DMS53 treated with DMSO at 0.1 percent for 48 hours (cell line): ENCODE data around the gene GET4.

Experiments used
- DNase-seq: peaks from one replicate; lab custom pipeline; 2025; ENCODE audit not compliant: unreplicated experiment; lab: John Stamatoyannopoulos, UW

Gene GET4

DNA sequence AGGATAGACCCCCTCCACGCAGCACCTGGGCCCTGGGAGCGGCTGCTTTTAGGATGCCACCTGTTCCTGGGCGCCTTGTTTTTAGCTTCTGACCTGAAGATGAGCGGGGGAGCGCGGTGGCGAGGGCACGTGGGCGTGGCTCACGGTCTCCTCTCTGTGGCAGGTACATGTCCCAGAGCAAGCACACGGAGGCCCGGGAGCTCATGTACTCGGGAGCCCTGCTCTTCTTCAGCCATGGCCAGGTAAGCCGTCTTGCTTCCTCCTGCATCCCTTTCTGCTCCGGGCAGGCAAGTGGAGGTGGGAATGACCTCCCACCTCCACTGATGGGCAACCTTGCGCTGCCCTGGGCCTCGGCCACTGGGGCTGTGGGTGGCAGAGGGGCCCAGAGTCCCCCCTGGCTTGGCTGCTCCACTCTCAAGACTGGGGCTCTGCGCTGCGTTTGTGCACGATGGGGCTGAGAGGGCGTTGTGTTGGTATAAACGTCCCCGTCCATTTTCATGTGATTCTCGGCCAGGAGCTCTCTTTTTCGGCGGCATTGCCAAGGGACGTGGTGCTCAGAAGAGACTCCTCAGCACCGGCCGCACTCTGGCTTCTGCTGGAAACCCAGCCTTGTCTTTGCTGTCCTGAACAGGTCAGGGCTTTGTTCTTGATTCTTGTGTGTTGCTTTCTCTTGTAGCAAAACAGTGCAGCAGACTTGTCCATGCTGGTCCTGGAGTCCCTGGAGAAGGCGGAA, 9.7 kb downstream of the GET4 start:
- no peak for DNase-seq

GRCh38 chr7:886626-887487, 10.5 kb downstream of the GET4 start:
- no peak for DNase-seq

- DNase-seq, result no peak
Observed at GRCh38 chr7:887488-887820, 11.1 kb downstream of the GET4 start.

GRCh38 chr7:888081-889024, 12.0 kb downstream of the GET4 start:
- DNase-seq, result no peak

DNA sequence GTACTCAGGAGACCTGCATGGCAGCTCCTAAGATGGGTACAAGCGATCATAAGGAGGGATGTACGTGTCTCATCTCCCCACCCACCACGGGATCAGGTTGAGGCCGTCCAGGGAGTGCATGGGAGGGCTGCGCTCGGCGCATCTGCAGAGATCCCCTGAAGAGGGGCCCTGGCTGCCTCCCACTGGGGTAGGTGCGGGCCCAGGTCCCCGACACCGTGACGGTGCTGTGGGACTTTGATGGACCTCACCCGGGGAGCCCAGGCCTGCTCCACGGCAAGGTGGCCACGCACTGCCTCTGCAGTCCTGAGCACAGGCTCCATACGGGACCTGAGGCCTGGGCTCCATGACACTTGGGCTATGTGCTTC, 12.7 kb downstream of the GET4 start:
- no peak for DNase-seq

DNA sequence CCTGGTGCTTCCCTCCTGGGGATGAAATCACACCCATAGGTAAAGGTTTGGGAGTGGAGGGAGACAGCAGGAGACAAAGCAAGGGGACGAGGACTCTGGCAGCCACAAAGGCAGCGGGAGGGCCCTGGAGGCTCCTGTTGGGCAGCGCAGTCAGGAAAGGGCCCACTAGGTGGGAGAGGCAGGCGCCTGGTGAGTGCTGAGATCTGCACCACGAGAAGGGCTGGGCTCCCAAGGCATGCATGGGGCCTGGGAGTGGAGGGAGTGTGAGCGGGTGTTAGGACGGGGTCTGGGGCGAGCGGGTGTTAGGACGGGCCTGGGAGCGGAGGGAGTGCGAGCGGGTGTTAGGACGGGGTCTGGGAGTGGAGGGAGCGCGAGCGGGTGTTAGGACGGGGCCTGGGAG, 13.0 kb downstream of the GET4 start:
- no peak for DNase-seq

DNA sequence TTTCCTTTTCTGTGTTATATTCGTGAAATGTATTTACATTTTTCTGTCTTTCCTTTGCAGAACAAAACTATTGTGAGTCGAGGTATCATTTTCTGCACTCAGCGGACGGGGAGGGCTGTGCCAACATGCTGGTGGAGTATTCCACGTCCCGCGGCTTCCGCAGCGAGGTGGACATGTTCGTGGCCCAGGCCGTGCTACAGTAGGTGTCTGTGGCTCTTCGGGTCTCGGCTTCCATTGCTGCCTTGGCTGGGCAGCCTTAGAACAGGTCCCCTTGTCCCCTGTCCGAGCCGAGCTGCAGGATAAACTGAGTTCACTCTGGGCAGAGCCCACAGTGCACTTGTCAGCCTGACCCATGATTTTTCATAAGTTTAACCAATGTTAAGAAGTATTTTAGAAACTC, 14.5 kb downstream of the GET4 start:
- no peak for DNase-seq

GRCh38 chr7:891291-891690, 14.9 kb downstream of the GET4 start:
- no peak for DNase-seq

DNA sequence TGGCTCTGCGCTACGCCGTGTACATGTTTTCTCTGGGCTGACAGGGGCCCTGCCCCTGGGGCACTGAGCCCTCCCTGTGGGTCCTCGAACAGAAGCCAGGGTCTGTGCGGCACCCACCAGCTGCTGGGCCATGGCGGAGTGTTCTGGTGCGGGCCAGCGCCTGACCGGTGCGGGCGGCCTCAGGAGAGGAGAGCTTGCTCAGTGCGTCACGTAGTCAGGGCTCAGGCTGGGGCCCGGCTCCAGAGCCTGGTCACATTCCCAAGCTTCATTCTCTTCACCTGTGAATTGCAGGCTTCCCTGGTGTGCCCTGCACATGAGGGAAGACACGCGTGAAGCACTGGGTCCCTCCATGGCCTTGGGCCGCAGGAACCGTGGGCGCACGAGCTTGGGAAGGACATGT, 15.5 kb downstream of the GET4 start:
- no peak for DNase-seq

DNA sequence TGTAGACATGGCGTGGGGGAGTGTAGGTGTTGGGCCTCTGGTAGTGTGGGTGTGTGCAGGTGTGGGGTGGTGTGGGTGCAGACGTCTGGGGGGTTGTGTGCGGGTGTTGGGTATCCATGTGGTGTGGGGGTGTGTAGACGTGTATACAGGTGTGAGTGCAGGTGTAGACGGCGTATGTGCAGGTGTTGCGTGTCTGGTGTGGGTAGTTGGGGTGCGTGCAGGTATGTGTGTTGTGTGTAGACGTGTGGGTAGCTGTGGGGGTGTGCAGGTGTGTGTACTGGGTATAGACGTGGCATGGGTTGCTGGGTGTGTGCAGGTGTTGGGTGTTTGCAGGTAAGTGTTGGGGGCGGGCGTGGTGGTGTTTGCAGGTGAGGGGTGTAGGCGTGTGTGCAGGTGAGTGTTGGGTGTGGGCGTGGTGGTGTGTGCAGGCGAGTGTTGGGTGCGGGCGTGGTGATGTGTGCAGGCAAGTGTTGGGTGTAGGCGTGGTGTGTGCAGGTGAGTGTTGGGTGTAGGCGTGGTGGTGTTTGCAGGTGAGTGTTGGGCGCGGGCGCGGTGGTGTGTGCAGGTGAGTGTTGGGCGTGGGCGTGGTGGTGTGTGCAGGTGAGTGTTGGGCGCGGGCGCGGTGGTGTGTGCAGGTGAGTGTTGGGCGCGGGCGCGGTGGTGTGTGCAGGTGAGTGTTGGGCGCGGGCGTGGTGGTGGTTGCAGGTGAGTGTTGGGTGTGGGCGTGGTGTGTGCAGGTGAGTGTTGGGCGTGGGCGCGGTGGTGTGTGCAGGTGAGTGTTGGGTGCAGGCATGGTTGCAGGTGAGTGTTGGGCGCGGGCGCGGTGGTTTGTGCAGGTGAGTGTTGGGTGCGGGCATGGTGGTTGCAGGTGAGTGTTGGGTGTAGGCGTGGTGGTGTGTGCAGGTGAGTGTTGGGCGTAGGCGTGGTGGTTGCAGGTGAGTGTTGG, 16.6 kb downstream of the GET4 start:
- DNase-seq, result no peak

DNA sequence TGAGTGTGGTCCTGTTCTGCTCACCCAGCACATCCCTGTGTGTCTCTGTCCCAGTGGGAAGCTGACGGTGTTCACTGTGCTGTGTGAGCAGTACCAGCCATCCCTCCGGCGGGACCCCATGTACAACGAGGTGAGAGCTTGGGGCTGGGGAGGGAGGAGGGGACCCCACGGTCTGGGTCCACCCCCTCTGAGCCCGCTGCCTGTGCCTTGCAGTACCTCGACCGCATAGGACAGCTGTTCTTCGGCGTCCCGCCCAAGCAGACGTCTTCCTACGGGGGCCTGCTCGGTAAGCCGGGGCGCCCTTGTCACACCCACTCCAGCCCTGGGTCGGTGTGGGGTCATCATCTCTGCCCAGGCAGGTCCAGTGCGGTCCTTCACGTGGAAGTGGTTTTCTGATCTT, 17.3 kb downstream of the GET4 start:
- DNase-seq, result no peak

- no peak for DNase-seq
Observed at GRCh38 chr7:894164-894867, 18.0 kb downstream of the GET4 start.

GRCh38 chr7:894927-895450, 18.6 kb downstream of the GET4 start:
- no peak for DNase-seq

DNA sequence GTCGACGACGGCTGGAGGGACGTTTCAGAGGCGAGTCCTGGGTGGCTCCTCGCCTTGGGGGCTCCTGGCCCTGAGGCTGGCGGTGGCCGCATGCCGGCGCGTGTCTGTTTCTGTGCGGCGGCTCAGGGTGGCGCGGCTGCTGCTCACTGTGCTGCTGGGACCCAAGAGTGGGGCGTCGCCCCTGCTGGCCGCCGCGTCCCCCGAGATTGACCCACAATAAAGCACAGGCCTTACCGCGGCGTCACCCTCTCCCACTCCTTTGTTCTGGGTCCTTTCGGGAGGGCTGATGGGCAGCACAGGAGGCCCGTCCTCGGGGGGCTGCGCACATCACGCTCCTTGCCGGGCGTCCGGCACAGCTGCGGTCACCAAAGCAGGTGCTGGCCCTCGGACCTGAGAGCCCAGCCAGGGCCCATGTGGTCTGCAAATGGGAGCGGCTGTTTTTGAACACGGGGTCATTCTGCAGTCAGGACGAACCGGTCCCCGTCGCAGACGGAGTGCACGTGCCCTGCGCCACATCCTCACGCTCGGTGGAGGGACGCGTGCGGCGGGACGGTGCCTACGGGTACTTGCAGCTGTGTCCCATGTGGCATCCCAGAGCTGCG, 19.2 kb downstream of the GET4 start:
- no peak for DNase-seq

- no peak for DNase-seq
Observed at GRCh38 chr7:896346-897075, 20.2 kb downstream of the GET4 start.

DNA sequence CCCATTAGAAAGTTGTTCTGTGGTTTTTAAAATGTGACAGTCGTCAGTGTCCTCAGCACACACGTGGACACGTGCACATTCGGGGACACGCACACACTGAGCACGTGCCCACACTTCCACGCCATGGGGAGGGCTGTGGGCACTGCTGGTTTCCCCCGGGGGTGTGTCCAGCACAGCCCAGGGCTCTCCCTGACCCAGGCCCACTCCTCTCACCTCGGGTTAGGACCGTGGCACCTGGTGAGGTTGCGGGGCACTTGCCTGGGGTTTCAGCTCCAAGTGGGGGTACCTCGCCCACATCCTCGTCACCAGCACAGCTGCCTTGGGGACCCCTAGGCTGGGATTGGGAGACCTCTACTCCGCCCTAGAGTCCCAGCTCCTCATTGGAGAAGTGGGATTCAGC, 20.7 kb downstream of the GET4 start:
- no peak for DNase-seq

DNA sequence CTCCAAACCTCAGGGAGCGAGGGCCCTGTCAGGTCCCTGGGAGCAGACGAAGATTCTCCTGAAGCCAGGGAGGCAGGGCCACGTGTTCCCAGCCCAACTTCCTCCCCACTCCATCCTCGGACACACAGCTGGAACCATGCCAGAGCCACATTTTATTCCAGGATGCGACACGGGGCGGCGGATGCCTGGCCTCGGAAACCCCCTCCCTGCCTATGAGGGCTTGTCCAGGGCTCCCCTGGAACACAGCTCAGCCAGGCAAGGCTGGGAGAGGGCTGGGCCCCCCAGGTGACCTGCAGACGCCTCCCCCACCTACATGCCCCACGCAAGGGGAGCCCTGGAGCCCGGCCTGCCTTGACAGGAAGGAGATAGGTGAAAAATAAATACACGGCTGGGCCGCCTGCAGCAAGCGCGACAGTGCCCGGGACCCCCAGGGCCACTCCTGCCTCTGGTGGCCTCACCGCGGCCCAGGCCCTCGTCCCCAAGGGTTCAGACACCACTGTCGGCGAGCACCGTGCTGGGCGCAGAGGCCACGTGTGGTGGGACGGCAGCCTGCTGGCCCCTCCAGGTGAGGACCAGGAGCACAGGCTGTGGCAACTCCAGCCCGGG, 21.5 kb downstream of the GET4 start:
- no peak for DNase-seq

DNA sequence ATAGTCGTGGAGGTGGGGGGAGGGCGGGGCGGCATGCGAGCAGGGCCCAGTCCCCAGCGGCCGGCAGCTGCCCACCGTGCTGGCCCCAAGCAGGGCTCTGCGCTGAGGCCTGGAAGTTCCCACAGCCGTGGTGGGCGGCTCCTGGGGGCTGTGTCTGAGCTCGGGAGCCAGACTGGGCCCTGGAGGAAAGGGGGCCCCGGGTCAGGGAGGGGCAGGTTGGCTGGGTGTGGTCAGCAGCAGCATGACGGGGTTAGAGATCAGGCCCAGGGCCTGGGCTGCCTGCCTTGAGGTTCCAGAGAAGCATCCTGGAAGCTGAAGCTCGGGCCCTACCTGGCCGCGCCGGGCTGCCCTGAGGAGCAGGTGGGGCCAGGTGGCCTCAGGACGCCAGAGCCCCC, 22.1 kb downstream of the GET4 start:
- no peak for DNase-seq
